PC-3 (cell line): Measurements from ENCODE around the gene FAM47E.

Experiments
- CTCF ChIP-seq: fragments of 300-600 bp; sonication (generic); conservative IDR thresholded peaks from 2 replicates; pipeline ENCODE4 v1.5.1; 2017; ENCODE audit warnings: antibody characterized with exemption, low read depth, mild to moderate bottlenecking, low read length
- EZH2 ChIP-seq: fragments of 300-600 bp; sonication (generic); IDR thresholded peaks from one replicate; pipeline ENCODE4 v1.6.1; 2017; ENCODE audit warnings: antibody characterized with exemption, mild to moderate bottlenecking, low read length; ENCODE audit not compliant: unreplicated experiment
- EZH2phosphoT487 ChIP-seq: fragments of 300-600 bp; sonication (generic); IDR thresholded peaks from 2 replicates; pipeline ENCODE4 v1.6.1; 2018; ENCODE audit warnings: mild to moderate bottlenecking, antibody characterized with exemption, low read length, borderline replicate concordance

- TF ChIP-seq CTCF (peak; percentile 61), EZH2 (no peak), EZH2phosphoT487 (no peak)
Observed at GRCh38 chr4:76306882-76307659, 55.5 kb downstream of the FAM47E start.
